Epithelial cell of esophagus (primary cell): Measurements from ENCODE around the gene MAN1C1.

Source experiments
- DNase-seq: peaks from one replicate; pipeline ENCODE4 v3.0.0; 2010; ENCODE audit warnings: low read depth
- H3K4me3 ChIP-seq: 2 replicates; pipeline ENCODE4 v1.5.1; 2011; ENCODE audit warnings: mild to moderate bottlenecking, low read length, control low read depth
- TF ChIP-seq, protein P1 (sequence below): IDR thresholded peaks from 2 replicates; pipeline ENCODE4 v1.5.1; 2011; ENCODE audit warnings: low read depth, mild to moderate bottlenecking, low read length, control low read depth, inconsistent platforms; ENCODE audit not compliant: insufficient read depth; ENCODE audit errors: missing control alignments

The MAN1C1 gene

GRCh38 chr1:25728301-25728935 is 111.8 kb downstream of the MAN1C1 start:
- no peak overlapping the region for H3K4me3 ChIP-seq
- DNase-seq, result no peak
- TF ChIP-seq, protein P1, sequence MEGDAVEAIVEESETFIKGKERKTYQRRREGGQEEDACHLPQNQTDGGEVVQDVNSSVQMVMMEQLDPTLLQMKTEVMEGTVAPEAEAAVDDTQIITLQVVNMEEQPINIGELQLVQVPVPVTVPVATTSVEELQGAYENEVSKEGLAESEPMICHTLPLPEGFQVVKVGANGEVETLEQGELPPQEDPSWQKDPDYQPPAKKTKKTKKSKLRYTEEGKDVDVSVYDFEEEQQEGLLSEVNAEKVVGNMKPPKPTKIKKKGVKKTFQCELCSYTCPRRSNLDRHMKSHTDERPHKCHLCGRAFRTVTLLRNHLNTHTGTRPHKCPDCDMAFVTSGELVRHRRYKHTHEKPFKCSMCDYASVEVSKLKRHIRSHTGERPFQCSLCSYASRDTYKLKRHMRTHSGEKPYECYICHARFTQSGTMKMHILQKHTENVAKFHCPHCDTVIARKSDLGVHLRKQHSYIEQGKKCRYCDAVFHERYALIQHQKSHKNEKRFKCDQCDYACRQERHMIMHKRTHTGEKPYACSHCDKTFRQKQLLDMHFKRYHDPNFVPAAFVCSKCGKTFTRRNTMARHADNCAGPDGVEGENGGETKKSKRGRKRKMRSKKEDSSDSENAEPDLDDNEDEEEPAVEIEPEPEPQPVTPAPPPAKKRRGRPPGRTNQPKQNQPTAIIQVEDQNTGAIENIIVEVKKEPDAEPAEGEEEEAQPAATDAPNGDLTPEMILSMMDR, result no peak

- H3K4me3 ChIP-seq, result no peak overlapping the region
- TF ChIP-seq, protein P1, result no peak
- DNase-seq, result no peak
These were observed 112.5 kb downstream of the MAN1C1 start for GRCh38 chr1:25729045-25729444.

- TF ChIP-seq, protein P1, result no peak
- no peak for DNase-seq
- no peak overlapping the region for H3K4me3 ChIP-seq
These were observed 113.4 kb downstream of the MAN1C1 start for GRCh38 chr1:25729790-25730644.

DNA sequence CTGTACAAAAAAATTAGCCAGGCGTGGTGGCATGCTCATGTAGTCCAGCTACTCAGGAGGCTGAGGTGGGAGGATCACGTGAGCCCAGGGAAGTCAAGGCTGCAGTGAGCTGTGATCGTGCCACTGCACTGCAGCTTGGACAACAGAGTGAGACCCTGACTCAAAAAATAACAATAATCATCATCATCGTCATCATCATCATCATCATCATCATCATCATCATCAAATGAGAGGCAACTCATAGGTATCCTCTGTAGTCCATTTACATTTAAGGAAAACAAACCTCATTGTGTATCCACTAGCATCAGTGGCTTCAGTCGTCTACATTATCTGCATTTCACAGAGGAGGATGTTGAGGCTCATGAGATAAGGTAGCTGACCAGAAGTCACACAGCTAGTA is 114.6 kb downstream of the MAN1C1 start:
- TF ChIP-seq, protein P1, result no peak
- no peak overlapping the region for H3K4me3 ChIP-seq
- no peak for DNase-seq

DNA sequence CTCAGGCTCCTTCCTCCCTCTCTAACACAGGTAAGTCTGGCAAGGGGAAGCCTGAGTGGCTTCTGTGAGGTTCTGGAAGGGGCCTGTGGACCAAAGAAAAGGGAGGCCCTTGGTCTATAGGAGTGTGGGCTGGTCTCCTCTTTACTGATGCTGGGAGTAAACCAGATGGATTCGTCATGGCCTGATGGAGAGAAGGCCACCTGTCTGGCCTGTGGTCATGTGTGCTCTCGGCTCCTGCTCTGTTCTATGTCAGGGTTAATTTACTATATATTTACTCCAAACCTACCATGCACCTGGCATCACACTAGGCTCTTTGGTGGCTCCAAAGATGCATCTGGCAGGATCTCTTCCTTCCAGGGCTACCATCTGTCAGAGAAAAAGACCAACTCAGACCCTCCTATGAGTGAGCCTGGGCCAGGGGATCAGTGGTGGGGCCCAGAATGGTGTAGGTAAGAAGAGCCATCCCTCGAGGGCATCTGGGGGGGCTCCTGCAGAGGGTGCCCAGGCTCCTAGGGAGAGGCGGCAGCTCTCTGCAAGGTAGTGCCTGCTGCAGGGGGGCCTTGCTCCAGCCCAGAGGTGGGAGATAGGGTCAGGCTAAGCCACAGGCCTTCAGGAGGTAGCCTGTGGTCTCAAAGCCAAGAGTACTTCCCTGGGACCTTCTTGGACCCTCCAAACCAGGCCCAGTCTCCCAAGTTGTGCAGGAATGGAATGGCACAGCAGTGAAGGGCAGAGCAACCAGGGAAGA is 115.2 kb downstream of the MAN1C1 start:
- DNase-seq, result no peak
- TF ChIP-seq, protein P1, result no peak

GRCh38 chr1:25732821-25733220 is 116.2 kb downstream of the MAN1C1 start:
- no peak for DNase-seq
- H3K4me3 ChIP-seq, result no peak overlapping the region
- TF ChIP-seq, protein P1, result no peak

More for the DNA sequence above, 115.2 kb downstream of the MAN1C1 start:
- no peak overlapping the region for H3K4me3 ChIP-seq
